H1 (cell line): ENCODE measurements around the gene ORC3.
"Not testable (repeated sequence)": the region's sequence is repeated elsewhere in the genome, so short reads cannot be mapped to it uniquely, and the experiment has no call there.

Experiments used
- BCL11A ChIP-seq, 2 experiments: IDR thresholded peaks; one replicate each; pipeline ENCODE4 v1.6.1; 2011; ENCODE audit warnings: low read depth in 2 of 2, low read length in 2 of 2, mild to moderate bottlenecking in 2 of 2
- CEBPB ChIP-seq: IDR thresholded peaks from 2 replicates; pipeline ENCODE4 v1.6.1; 2012; ENCODE audit warnings: low read depth, low read length
- HDAC6 ChIP-seq: IDR thresholded peaks from one replicate; pipeline ENCODE4 v1.7.1; 2012; ENCODE audit warnings: low read depth, mild to moderate bottlenecking, inconsistent platforms, low read length, moderate library complexity
- JUND ChIP-seq: IDR thresholded peaks from 2 replicates; pipeline ENCODE4 v1.6.1; 2011; ENCODE audit warnings: mild to moderate bottlenecking, improper control_type of control experiment, low read length
- KDM5A ChIP-seq: fragments of 200-600 bp; IDR thresholded peaks from 2 replicates; pipeline ENCODE4 v1.7.1; 2012; ENCODE audit warnings: mild to moderate bottlenecking, low read length, inconsistent platforms, mixed read lengths
- RAD21 ChIP-seq, 2 experiments: IDR thresholded peaks in 1 of 2; conservative IDR thresholded peaks in 1 of 2; 2 replicates each; pipeline ENCODE4 v1.6.1; 2011; ENCODE audit warnings: low read depth in 2 of 2, low read length in 2 of 2, improper control_type of control experiment in 1 of 2, inconsistent platforms in 1 of 2, mild to moderate bottlenecking in 1 of 2, moderate library complexity in 1 of 2
- RFX5 ChIP-seq: IDR thresholded peaks from 2 replicates; pipeline ENCODE4 v1.6.1; 2011; ENCODE audit warnings: low read depth, low read length, improper control_type of control experiment, borderline replicate concordance
- RNF2 ChIP-seq: fragments of 200-900, 300-1000 bp; sonication (generic); IDR thresholded peaks from 2 replicates; pipeline ENCODE4 v1.7.1; 2016; ENCODE audit warnings: borderline replicate concordance, low read depth, mild to moderate bottlenecking, antibody characterized with exemption, low read length; ENCODE audit not compliant: poor library complexity, severe bottlenecking; ENCODE audit errors: missing control alignments
- SUZ12 ChIP-seq: fragments of 200-600 bp; sonication (generic); IDR thresholded peaks from 2 replicates; pipeline ENCODE4 v1.6.1; 2012; ENCODE audit warnings: mild to moderate bottlenecking, inconsistent platforms, low read length, moderate library complexity, mixed read lengths
- TF ChIP-seq, protein P1 (sequence below), 3 experiments: IDR thresholded peaks; 1 replicate in 2 of 3; 2 replicates in 1 of 3; pipeline versions ENCODE4 v1.5.1 to v1.6.1; 2011; ENCODE audit warnings: low read length in 3 of 3, mild to moderate bottlenecking in 3 of 3, inconsistent platforms in 2 of 3, low read depth in 1 of 3, moderate library complexity in 1 of 3; ENCODE audit not compliant: insufficient read depth in 1 of 3; ENCODE audit errors: control extremely low read depth in 1 of 3
- TF ChIP-seq, protein P2 (sequence below): IDR thresholded peaks from 2 replicates; pipeline ENCODE4 v1.6.1; 2011; ENCODE audit warnings: low read depth, mild to moderate bottlenecking, low read length; ENCODE audit not compliant: insufficient read depth

DNA sequence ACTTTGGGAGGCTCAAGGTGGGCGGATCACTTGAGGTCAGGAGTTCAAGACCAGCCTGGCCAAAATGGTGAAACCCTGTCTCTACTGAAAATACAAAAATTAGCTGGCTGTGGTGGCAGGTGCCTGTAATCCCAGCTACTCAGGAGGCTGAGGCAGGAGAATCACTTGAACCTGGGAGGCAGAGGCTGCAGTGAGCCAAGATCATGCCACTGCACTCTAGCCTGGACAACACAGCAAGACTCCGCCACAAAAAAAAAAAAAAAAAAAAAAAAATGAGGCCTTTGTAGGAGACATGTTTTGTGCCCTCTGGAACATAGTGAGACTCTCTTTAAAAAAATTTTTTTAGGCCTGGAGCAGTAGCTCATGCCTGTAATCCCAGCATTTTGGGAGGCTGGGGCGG lies 122.8 kb downstream of the ORC3 start:
- TF ChIP-seq CEBPB; JUND; RAD21 (IDR thresholded peaks at IDR 0.05 in 1 of 2, conservative IDR thresholded peaks at IDR 0.05 in 1 of 2; ENCODE audit: low read depth in 2 of 2, low read length in 2 of 2); HDAC6; SUZ12; BCL11A (IDR thresholded peaks at IDR 0.05; ENCODE audit: low read depth in 2 of 2, low read length in 2 of 2); KDM5A; RFX5; RNF2: not testable (repeated sequence)
- TF ChIP-seq, protein P1, sequence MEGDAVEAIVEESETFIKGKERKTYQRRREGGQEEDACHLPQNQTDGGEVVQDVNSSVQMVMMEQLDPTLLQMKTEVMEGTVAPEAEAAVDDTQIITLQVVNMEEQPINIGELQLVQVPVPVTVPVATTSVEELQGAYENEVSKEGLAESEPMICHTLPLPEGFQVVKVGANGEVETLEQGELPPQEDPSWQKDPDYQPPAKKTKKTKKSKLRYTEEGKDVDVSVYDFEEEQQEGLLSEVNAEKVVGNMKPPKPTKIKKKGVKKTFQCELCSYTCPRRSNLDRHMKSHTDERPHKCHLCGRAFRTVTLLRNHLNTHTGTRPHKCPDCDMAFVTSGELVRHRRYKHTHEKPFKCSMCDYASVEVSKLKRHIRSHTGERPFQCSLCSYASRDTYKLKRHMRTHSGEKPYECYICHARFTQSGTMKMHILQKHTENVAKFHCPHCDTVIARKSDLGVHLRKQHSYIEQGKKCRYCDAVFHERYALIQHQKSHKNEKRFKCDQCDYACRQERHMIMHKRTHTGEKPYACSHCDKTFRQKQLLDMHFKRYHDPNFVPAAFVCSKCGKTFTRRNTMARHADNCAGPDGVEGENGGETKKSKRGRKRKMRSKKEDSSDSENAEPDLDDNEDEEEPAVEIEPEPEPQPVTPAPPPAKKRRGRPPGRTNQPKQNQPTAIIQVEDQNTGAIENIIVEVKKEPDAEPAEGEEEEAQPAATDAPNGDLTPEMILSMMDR (IDR thresholded peaks at IDR 0.05; ENCODE audit: control extremely low read depth in 1 of 3, insufficient read depth in 1 of 3, low read depth in 1 of 3, low read length in 3 of 3), result not testable (repeated sequence)
- TF ChIP-seq, protein P2, sequence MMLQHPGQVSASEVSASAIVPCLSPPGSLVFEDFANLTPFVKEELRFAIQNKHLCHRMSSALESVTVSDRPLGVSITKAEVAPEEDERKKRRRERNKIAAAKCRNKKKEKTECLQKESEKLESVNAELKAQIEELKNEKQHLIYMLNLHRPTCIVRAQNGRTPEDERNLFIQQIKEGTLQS, result not testable (repeated sequence)
